Activated CD8-positive, alpha-beta T cell treated with anti-CD3 and anti-CD28 coated beads, Interleukin-2, amount 10 ng/mL, durations not matched to agents 7 days and 5 days (primary cell): ENCODE results near the gene HOXD11. TPM values are rescaled to one million over a fixed set of nuclear protein-coding genes. Genes with fewer than 3 reads are reported as not detected.

Experiments
- ATAC-seq: fragments of 150-1000 bp; cut with Tn5 transposase; one replicate; pipeline ENCODE4 v1.10.0; 2021; ENCODE audit warnings: moderate library complexity
- CTCF ChIA-PET: fragments of 350-600 bp; sonication (Branson Sonifier 250); formaldehyde crosslinking; loops from one replicate; lab custom pipeline; 2021; ENCODE audit warnings: antibody characterized with exemption; lab: Charles Lee
- POLR2A ChIA-PET: fragments of 350-600 bp; sonication (Branson Sonifier 250); formaldehyde crosslinking; loops from one replicate; lab custom pipeline; 2021; ENCODE audit warnings: antibody characterized with exemption; lab: Charles Lee
- DNase-seq: peaks from one replicate; pipeline ENCODE4 v3.0.0-alpha.2; 2020
- H3K27ac Mint-ChIP-seq: one replicate; pipeline ENCODE4 v1.8.0; 2021; ENCODE audit warnings: mild to moderate bottlenecking, mixed read lengths
- H3K27me3 Mint-ChIP-seq: one replicate; pipeline ENCODE4 v1.8.0; 2021; ENCODE audit warnings: low read depth, mixed read lengths
- H3K36me3 Mint-ChIP-seq: one replicate; pipeline ENCODE4 v1.8.0; 2021; ENCODE audit warnings: low read depth, mixed read lengths
- H3K4me1 Mint-ChIP-seq: one replicate; pipeline ENCODE4 v1.8.0; 2021; ENCODE audit warnings: low read depth, mixed read lengths
- H3K4me3 Mint-ChIP-seq: one replicate; pipeline ENCODE4 v1.8.0; 2021; ENCODE audit warnings: mild to moderate bottlenecking, mixed read lengths
- H3K9me3 Mint-ChIP-seq: one replicate; pipeline ENCODE4 v1.8.0; 2022; ENCODE audit warnings: mixed read lengths; ENCODE audit not compliant: insufficient read depth
- total RNA-seq, 2 experiments: library from RNA; stranded (reverse); gene quantifications; one replicate each; pipeline ENCODE4 v1.2.3, GENCODE V29; 2021

Gene HOXD11
- not detected for total RNA-seq

DNA sequence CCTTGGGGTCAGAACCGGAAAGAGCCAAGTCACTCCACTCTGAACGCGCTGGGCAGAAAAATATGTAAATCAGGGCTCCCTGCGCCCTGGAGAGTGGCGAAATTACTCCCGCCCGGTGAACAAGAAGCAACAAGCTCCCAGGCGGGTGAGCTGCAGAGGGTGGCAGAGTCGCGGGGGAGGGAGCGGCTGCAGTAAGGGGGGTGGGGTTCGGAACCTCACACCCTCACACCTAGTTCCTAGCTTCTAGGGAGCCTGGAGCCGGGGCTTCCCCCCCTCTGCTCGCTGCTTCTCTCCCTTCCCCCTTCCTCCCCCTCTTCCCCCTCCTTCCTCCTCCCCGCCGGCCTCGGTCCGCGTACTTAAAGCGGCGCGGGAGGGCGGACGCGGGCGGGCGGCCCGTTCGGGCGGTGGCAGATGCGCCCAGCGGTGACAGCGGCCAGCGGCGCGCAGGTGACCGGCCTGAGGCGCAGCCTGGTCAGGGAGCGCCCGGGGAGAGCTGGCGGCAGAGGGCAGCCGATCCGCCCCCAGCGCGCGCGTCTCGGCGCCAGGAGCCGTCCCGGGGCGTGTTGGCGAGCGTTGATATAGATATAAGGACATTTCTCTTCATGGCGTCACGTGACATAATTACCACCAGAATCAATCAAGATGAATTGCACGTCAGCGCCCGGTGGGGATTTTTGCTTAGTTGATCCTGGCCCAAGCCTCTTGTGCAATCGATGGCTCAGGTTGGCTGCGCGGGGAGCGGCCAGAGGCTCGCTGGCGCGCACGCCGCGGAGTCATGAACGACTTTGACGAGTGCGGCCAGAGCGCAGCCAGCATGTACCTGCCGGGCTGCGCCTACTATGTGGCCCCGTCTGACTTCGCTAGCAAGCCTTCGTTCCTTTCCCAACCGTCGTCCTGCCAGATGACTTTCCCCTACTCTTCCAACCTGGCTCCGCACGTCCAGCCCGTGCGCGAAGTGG is at the start of gene HOXD11:
Gene HOXD11 (plus strand): TSS at position 700 of the 959 bp plus-strand sequence. CDS start 76 bp downstream, at position 776.
- Mint-ChIP-seq H3K27me3 (peaks cover 80% of the 10 kb centered on the region), H3K9me3 (no peaks in the 10 kb centered on the region), H3K4me3 (peak within 1 kb of the TSS; percentile 33), H3K36me3 (peaks cover 8% of the 10 kb centered on the region), H3K4me1 (peaks cover 10% of the 10 kb centered on the region), H3K27ac (peak within 1 kb of the TSS; percentile 74)
- DNase-seq: no peak
- no peak for ATAC-seq
- ChIA-PET POLR2A (no interaction called here), CTCF (no interaction called here)

DNA sequence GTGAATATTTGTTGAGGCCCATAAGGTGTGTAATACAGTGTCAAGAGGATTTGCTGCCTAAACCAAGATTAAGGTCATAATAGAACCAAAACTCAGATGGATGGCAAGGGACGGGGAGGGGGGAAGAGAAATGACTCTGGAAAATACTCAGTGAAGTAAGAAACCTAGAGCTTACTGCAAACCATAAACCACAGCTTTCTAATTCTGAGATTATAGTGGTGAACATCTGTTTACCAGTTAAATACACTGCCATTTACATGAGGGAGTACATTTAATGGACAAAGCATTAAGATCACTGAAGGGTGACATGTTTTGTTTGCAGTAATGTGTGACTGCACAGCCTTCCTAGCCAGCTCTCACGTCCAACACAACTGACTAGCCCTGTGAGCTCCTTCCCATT is 43.1 kb upstream of the HOXD11 start:
- Mint-ChIP-seq H3K9me3 (no peaks in the 10 kb centered on the region), H3K4me1 (peaks cover 5% of the 10 kb centered on the region), H3K27ac (no peak overlapping the region), H3K4me3 (no peak overlapping the region), H3K36me3 (peaks cover 3% of the 10 kb centered on the region), H3K27me3 (peaks cover 58% of the 10 kb centered on the region)
- ChIA-PET POLR2A (no interaction called here), CTCF (interaction anchor here (1.1 to 1.4 kb wide), 2 partner anchors 33 to 374 kb away, joined by 3 read pairs; no protein-coding TSS in a partner anchor)
- no peak for ATAC-seq
- DNase-seq: no peak

DNA sequence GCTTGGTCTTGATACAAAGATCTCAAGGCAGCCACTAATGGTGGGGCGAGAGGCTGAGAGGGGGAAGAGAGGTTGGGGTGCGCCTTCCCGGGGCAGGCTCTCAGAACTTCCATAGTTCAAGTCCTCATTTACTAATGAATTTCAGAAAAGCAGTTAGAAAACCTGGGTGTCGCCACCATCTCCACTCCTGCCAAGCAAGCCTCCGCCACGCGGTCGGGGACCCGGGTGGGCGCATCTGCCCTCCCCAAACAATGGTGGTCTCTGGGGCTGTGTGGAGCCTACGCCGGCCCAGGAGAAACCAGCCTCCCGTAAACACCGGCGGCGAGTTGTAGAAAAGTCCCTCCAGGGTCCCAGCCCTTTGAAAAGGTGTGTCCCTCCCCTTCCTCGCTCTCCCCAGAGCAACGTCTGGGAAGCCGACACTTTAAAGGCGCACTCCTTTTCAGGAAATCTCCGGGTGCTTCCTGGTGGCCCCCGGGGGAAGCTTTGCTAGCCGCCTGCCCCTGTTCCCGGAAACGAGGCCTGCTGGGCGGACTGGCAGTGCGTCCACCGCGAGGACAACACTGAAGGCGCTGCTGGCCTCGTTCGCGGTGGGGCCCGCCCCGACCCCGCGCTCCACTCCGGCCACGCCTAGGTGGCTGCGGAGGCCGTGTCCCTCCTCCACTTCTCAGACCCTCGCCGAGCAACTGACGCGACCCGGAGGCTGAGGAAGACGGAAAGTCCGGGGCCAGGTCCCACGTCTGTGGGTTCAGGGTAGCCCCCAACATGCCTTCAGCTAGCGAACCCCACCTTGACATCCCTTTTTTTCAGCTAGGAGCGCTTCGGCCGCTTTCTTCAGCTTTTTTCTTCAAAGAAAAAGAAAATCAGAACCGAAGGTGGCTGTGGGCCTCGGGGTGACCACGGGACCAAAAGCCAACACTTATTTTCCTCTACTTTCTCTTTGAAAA is 40.2 kb upstream of the HOXD11 start:
- Mint-ChIP-seq H3K4me3 (no peak overlapping the region), H3K36me3 (peaks cover 3% of the 10 kb centered on the region), H3K27ac (no peak overlapping the region), H3K4me1 (peaks cover 5% of the 10 kb centered on the region), H3K9me3 (no peaks in the 10 kb centered on the region), H3K27me3 (peaks cover 77% of the 10 kb centered on the region)
- ChIA-PET POLR2A (no interaction called here), CTCF (no interaction called here)
- no peak for ATAC-seq
- DNase-seq: no peak

DNA sequence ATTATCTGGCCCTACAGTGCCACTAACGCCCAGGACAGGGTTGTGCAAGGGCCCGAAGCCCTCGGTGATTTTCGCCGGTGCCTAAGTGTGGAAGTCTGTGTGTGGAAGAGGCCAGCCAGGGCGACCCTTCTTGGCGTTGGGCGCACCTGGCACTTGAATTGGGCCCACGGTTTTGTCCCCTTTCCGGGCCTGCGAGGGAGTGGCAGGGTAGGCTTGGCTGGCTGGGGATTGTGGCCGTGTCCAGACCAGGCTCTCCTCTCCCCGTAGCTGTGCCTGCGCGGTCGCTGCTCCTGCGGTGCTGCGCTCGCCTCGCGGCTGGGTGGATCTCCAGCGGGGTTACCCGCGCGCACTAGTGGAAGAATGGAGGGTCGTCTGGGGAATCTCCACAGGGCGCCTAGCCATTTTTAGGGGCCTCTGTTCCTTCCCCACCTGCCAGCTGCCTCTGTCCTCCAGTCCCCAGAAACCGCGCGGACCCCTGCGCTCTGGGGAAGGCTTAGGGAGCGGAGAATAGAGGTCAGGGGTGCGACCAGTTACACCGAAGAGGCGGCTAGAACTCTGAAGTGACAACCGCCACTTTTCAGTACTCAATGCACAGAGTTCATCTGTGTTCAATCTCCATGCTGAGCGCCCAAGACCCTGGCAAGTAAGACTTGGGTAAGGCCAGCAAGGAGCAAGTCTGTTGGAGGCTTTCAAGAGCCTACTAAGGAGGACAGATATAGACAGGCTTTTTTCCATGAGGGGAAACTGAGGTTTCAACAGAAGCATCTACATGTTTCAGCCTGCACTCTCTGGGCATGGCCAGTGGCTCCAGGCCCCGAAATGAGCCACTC is 39.3 kb upstream of the HOXD11 start:
- no peak overlapping the region for H3K27ac Mint-ChIP-seq

DNA sequence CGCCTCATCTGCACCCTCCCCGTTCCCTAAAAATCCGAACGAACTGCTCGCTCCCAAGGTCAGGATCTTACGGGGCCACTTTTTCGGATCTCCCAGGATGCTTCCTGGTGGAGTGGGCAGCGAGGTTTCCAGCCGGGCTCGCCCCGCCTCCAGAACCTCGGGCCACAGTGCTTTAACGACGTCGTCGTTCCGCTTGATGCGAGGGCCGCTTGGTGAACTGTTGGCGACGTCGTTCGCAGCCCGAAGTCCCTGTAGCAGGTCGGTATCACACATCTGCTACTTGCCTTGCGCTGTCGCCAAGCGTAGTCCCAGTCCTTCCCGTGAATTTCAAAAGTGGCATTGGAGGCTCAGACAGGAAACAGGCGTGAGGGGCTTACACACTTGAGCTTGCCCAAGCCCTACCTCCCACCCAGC is 38.7 kb upstream of the HOXD11 start:
- H3K27me3 Mint-ChIP-seq: peaks cover 87% of the 10 kb centered on the region
- CTCF ChIA-PET: no interaction called here

More for the DNA sequence above, 39.3 kb upstream of the HOXD11 start:
- H3K4me3 Mint-ChIP-seq: no peak overlapping the region
- ChIA-PET POLR2A (no interaction called here), CTCF (no interaction called here)
- peaks cover 83% of the 10 kb centered on the region for H3K27me3 Mint-ChIP-seq
- peaks cover 5% of the 10 kb centered on the region for H3K4me1 Mint-ChIP-seq
- ATAC-seq (no peak), DNase-seq (no peak)
- H3K9me3 Mint-ChIP-seq: no peaks in the 10 kb centered on the region
- peaks cover 3% of the 10 kb centered on the region for H3K36me3 Mint-ChIP-seq

DNA sequence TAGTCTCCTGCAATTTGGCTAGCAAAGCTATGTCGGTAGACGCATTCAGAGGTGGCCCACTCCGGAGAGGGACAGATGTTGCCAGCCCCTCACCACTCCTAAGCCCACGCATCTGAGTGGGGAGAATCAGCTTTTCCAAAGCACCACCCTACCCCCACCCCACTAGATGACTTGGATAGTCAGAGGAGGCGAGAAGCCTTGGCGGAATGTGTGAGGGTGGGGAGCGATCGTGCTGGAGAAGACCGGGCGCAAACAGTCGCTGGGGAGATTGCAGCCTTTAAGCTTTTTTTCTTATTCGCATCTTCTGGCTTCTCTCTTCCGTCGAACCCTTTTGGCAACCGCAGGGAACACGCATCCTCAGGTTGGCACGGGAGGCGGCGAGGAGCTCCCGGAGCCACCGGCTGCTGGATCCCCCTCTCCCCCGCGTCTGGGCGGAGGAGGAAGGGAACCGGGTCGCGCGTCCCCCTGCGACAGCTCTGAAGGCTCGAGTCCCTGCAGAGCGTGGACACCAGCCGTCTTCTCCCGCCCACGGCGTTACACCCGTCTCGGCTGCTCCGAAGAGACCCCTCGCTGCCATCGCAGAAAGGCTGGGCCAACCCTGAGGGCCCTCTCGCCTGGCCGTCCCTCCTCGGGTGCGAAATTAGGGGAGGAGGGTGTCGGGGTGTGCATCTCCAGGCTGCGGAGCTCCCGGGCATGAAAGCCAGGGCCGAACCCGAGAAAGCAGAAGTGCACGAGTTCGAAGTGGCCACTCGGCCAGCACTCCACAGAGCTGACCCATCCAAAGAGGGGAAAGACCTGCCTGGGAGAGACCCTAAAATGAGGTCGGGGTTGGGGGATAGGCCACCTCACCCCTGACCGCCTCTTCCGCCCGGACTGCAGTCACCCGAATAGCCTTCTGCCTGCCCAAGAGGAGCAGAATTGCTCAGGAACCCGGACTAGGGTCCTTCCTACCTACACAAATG is 35.5 kb upstream of the HOXD11 start:
- ATAC-seq (no peak), DNase-seq (no peak)
- H3K4me3 Mint-ChIP-seq: no peak overlapping the region
- ChIA-PET CTCF (no interaction called here), POLR2A (no interaction called here)
- H3K4me1 Mint-ChIP-seq: peaks cover 5% of the 10 kb centered on the region
- peaks cover 93% of the 10 kb centered on the region for H3K27me3 Mint-ChIP-seq
- no peaks in the 10 kb centered on the region for H3K9me3 Mint-ChIP-seq
- H3K36me3 Mint-ChIP-seq: no peaks in the 10 kb centered on the region
- no peak overlapping the region for H3K27ac Mint-ChIP-seq

More for the DNA sequence above, 38.7 kb upstream of the HOXD11 start:
- POLR2A ChIA-PET: no interaction called here
- DNase-seq (no peak), ATAC-seq (no peak)
- Mint-ChIP-seq H3K9me3 (no peaks in the 10 kb centered on the region), H3K27ac (no peak overlapping the region), H3K4me3 (no peak overlapping the region), H3K4me1 (peaks cover 5% of the 10 kb centered on the region), H3K36me3 (peaks cover 3% of the 10 kb centered on the region)

DNA sequence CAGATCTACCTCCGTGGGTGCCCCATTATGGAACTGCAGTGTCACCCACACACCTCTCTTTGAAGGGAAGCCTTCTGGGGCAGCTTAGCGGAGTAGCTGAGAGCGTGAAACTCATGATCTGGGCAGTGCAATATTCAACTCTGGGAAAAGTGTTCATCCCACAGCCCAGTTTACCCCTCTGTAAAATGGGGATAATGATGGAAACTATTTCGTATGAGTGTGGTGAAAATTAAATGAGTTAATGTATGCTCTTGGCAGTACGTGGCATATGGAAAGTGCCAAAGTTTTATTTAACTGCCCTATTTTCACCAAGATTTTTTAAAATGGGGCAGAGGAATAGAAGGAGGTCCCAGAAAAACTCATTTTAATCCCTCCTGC is 34.8 kb upstream of the HOXD11 start:
- H3K9me3 Mint-ChIP-seq: no peaks in the 10 kb centered on the region
- ChIA-PET POLR2A (no interaction called here), CTCF (no interaction called here)
- ATAC-seq (no peak), DNase-seq (no peak)
- peaks cover 90% of the 10 kb centered on the region for H3K27me3 Mint-ChIP-seq
- no peak overlapping the region for H3K27ac Mint-ChIP-seq
- H3K4me1 Mint-ChIP-seq: peaks cover 5% of the 10 kb centered on the region
- H3K4me3 Mint-ChIP-seq: no peak overlapping the region
- H3K36me3 Mint-ChIP-seq: no peaks in the 10 kb centered on the region

DNA sequence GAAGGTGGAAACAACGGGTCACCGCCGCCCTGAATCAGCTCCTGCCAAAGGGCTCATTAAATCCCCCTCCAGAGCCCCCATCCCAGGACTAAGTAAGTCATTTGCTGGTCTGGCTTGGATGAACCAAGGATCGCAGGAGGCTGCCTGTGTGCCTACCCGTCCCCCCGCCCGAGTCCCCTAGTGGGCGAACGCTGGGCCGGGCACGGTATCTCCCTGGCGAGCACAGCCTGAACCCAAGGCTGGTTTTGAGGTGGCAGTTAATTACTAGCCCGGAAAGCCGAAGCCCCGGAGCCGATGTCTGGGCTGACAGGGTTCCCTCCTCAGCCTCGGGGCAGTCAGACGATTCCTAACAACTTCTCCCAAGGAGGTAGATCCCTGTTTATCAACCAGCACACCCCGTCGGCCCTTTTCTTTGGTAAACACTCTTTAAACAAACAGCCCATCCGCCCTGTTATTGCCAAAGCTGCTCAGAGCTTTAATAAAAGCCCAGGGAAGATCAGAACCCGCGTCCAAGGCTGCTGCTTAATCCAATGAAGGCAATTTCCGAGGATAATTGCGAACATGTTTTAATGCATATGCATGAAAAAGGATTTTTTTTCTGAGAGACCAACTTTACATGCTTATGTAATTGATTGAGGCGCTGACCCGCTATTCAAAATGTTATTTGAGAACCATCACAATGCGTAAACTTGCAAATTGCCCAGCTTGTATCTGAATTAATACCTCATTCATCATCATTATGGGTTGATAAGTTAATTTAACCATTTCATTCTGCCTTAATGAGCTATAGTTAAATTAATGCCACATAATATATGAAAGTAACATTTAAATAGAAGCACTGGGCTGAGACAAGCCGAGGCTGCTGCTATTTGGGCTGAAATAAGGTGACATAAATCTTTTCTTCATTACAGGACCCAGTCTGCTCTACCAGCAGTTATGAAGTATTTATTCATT is 33.9 kb upstream of the HOXD11 start:
- ChIA-PET CTCF (interaction anchor here (0.7 to 1.5 kb wide), 3 partner anchors 9 to 383 kb away, joined by 3 to 4 read pairs (median 4); no protein-coding TSS in a partner anchor), POLR2A (interaction anchor here (0.9 kb wide), 1 partner anchor 21 kb away, joined by 4 read pairs; no protein-coding TSS in a partner anchor)
- Mint-ChIP-seq H3K4me1 (no peaks in the 10 kb centered on the region), H3K27me3 (peaks cover 84% of the 10 kb centered on the region), H3K36me3 (no peaks in the 10 kb centered on the region), H3K4me3 (no peak overlapping the region), H3K9me3 (no peaks in the 10 kb centered on the region), H3K27ac (no peak overlapping the region)
- DNase-seq (no peak), ATAC-seq (no peak)

DNA sequence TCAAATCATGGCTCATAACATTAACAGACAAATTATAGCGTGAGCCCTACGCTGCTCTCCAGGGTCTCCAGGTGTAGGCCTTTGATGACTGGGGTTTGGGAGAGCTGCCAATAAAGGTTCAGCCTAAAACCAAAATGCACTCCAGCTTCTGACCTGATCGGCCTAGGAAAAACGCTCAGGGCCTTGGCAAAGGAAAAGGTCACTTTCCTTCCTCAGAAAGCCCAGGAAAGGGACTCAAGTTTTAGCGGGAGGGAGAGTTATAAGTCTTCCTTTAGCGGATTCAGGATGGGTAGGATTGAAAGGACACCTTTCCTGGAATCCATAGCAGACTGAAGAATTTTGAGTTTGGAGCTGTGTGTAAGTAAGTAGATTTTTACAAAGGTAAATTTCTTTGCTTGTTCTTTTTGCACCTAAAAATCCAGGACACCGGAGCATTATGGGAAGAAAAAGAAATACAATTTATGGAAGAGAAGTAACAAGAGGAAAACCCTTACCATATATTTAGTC is 32.1 kb upstream of the HOXD11 start:
- DNase-seq (no peak), ATAC-seq (no peak)
- H3K4me1 Mint-ChIP-seq: peaks cover 7% of the 10 kb centered on the region
- CTCF ChIA-PET: interaction anchor here (0.8 to 1.1 kb wide), 4 partner anchors 21 to 52 kb away, joined by 3 read pairs; no protein-coding TSS in a partner anchor
- H3K36me3 Mint-ChIP-seq: peaks cover 7% of the 10 kb centered on the region
- peaks cover 81% of the 10 kb centered on the region for H3K27me3 Mint-ChIP-seq
- POLR2A ChIA-PET: interaction anchor here (0.6 kb wide), 1 partner anchor 10 kb away, joined by 3 read pairs; no protein-coding TSS in a partner anchor
- H3K27ac Mint-ChIP-seq: no peak overlapping the region
- no peak overlapping the region for H3K4me3 Mint-ChIP-seq
- no peaks in the 10 kb centered on the region for H3K9me3 Mint-ChIP-seq
